ENCODE data around the gene ACO2.

DNA sequence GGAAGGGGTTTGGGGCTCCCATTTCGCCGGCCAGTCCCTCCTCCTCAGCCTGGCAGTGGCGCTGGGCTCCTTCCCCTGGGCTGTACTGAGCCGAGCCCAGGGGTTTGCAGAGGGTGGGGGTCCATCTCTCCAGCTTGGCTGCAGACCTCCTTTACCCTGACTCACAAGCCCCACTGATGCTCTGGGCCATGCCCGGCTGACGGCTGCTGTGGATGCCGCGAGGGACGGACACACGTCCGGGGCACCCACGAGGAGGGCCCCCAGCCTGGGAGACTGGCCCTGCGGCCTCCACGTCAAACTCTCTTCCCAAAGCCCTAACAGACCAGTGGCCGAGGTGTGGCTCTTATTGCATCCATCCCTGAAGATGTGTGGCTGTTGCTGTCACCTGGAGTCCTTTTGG lies 106.6 kb downstream of the ACO2 start:
- TF ChIP-seq, protein P1, sequence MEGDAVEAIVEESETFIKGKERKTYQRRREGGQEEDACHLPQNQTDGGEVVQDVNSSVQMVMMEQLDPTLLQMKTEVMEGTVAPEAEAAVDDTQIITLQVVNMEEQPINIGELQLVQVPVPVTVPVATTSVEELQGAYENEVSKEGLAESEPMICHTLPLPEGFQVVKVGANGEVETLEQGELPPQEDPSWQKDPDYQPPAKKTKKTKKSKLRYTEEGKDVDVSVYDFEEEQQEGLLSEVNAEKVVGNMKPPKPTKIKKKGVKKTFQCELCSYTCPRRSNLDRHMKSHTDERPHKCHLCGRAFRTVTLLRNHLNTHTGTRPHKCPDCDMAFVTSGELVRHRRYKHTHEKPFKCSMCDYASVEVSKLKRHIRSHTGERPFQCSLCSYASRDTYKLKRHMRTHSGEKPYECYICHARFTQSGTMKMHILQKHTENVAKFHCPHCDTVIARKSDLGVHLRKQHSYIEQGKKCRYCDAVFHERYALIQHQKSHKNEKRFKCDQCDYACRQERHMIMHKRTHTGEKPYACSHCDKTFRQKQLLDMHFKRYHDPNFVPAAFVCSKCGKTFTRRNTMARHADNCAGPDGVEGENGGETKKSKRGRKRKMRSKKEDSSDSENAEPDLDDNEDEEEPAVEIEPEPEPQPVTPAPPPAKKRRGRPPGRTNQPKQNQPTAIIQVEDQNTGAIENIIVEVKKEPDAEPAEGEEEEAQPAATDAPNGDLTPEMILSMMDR (IDR thresholded peaks at IDR 0.05), result no peak
- no peak for TF ChIP-seq POLR2A (IDR thresholded peaks at IDR 0.05)
